ENCODE results near the gene NASP. TPM values are rescaled to one million over a fixed set of nuclear protein-coding genes. Genes with fewer than 3 reads are reported as not detected.

Gene NASP
- total and polyA plus RNA-seq, 2 of the 4 experiments (the other 2 are of a cell fraction), result 56.6 to 124 TPM

GRCh38 chr1:45594412-45594811 lies 10.6 kb downstream of the NASP start:
- Histone ChIP-seq H4K20me1 (ENCODE audit: insufficient read depth, low read length) (peaks cover 5% of the 10 kb centered on the region; the same call in 1 of the 2 replicates), H3K9ac (ENCODE audit: low read depth, low read length) (no peak overlapping the region), H3K56ac (ENCODE audit: extremely low read depth, insufficient read depth, low read length) (no peak overlapping the region), H3K4me1 (ENCODE audit: control insufficient read depth, insufficient read depth, low read length) (no peaks in the 10 kb centered on the region; the same call in 1 of the 2 replicates), H3K9me3 (ENCODE audit: control insufficient read depth, insufficient read depth, low read length) (no peaks in the 10 kb centered on the region), H3K4ac (ENCODE audit: low read depth, low read length) (no peak overlapping the region), H3K27me3 (ENCODE audit: control insufficient read depth, insufficient read depth, low read length) (no peaks in the 10 kb centered on the region), H4K91ac (ENCODE audit: insufficient read depth, low read depth, low read length) (no peak overlapping the region), H3K23ac (ENCODE audit: low read depth, low read length) (no peak overlapping the region), H2AFZ (replicated peaks; ENCODE audit: low read length, poor library complexity) (no peak overlapping the region), H3K79me1 (ENCODE audit: low read depth in 1 of 2, low read length in 2 of 2) (peaks cover 30 to 49% of the 10 kb centered on the region in 2 experiments), H3K9me1 (ENCODE audit: insufficient read depth, low read length) (no peaks in the 10 kb centered on the region), H2BK20ac (ENCODE audit: low read depth, low read length) (no peak overlapping the region), H2BK15ac (ENCODE audit: low read depth, low read length) (no peak overlapping the region), H3K27ac (ENCODE audit: insufficient read depth, low read length) (no peak overlapping the region), H4K8ac (ENCODE audit: low read depth in 2 of 2, low read length in 2 of 2) (no peak overlapping the region), H3K4me3 (ENCODE audit: insufficient read depth, low read depth, low read length) (no peak overlapping the region), H3K4me2 (ENCODE audit: low read depth, low read length) (no peak overlapping the region), H2AK5ac (ENCODE audit: low read depth, low read length) (no peak overlapping the region), H4K5ac (ENCODE audit: low read depth, low read length) (no peak overlapping the region), H3K36me3 (ENCODE audit: control insufficient read depth, insufficient read depth, low read length) (peaks cover 13% of the 10 kb centered on the region), H2AK9ac (replicated peaks; ENCODE audit: low read depth, low read length, poor library complexity) (no peak overlapping the region), H3K14ac (replicated peaks; ENCODE audit: low read depth, low read length) (no peak overlapping the region), H3K18ac (ENCODE audit: low read depth, low read length) (no peak overlapping the region), H2BK120ac (ENCODE audit: low read depth, low read length) (no peak overlapping the region), H2BK5ac (ENCODE audit: low read depth, low read length, poor library complexity, severe bottlenecking) (no peak overlapping the region)
- TF ChIP-seq CHD1 (IDR thresholded peaks at IDR 0.05; ENCODE audit: low read depth, low read length) (no peak), RAD21 (IDR thresholded peaks at IDR 0.05; ENCODE audit: low read length) (no peak), RCOR1 (IDR thresholded peaks at IDR 0.05; ENCODE audit: insufficient replicate concordance, low read length) (no peak), NFE2L2 (IDR thresholded peaks at IDR 0.05; ENCODE audit: low read depth, low read length) (no peak), BHLHE40 (IDR thresholded peaks at IDR 0.05; ENCODE audit: low read depth, low read length) (no peak), FOS (IDR thresholded peaks at IDR 0.05; ENCODE audit: low read depth, low read length) (no peak), CEBPB (IDR thresholded peaks at IDR 0.05; ENCODE audit: low read depth, low read length) (no peak), SMC3 (IDR thresholded peaks at IDR 0.05; ENCODE audit: low read depth, low read length) (no peak), ELK1 (IDR thresholded peaks at IDR 0.05; ENCODE audit: borderline replicate concordance, low read depth, low read length) (no peak), POLR2A (IDR thresholded peaks at IDR 0.05; ENCODE audit: low read depth, low read length) (no peak), MAFK (IDR thresholded peaks at IDR 0.05; ENCODE audit: low read depth, low read length) (no peak), MXI1 (IDR thresholded peaks at IDR 0.05; ENCODE audit: borderline replicate concordance, low read depth, low read length) (no peak), CTCF (conservative IDR thresholded peaks at IDR 0.05; ENCODE audit: low read depth, low read length) (no peak)
- TF ChIP-seq, protein P1, sequence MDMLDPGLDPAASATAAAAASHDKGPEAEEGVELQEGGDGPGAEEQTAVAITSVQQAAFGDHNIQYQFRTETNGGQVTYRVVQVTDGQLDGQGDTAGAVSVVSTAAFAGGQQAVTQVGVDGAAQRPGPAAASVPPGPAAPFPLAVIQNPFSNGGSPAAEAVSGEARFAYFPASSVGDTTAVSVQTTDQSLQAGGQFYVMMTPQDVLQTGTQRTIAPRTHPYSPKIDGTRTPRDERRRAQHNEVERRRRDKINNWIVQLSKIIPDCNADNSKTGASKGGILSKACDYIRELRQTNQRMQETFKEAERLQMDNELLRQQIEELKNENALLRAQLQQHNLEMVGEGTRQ (IDR thresholded peaks at IDR 0.05; ENCODE audit: low read depth, low read length), result no peak
- ChIA-PET CTCF (interaction anchor here (1.0 kb wide), 1 partner anchor 18 kb away, joined by 3 read pairs; no protein-coding TSS in a partner anchor), POLR2A (ENCODE audit: unreplicated experiment) (no interaction called here)
- in situ Hi-C loops (cut with MboI; ENCODE audit: low sequenced_read_pairs), result no loop called here
- no CpG with 5 or more reads among the region's 4 CpGs for WGBS, 2 experiments (ENCODE audit: extremely low coverage in 2 of 2, insufficient read length in 1 of 2)
- dilution Hi-C loops (cut with HindIII; ENCODE audit: low sequenced_read_pairs, unreplicated experiment), result no loop called here
- intact Hi-C loops (cut with micrococcal nuclease), result no loop called here
- DNase-seq, result no peak
- no TSS peak for BruUV-seq (replicated peaks)
- ATAC-seq (ENCODE audit: low read depth), result no peak
